Stomach (tissue), 9 donors: ENCODE measurements around the gene MAG. TPM values are rescaled to one million over a fixed set of nuclear protein-coding genes. Genes with fewer than 3 reads are reported as not detected.

ENCODE experiments used
- DNase-seq, 2 donors: peaks; one replicate each; pipeline versions ENCODE4 v3.0.0 to v3.0.0-alpha.2; 2013 to 2019
- H3K27ac ChIP-seq, 5 donors: fragments of 200-600 bp in 4 of 5; sonication (generic) in 4 of 5; one replicate each; pipeline ENCODE4 v1.5.1; 2013 to 2019; ENCODE audit warnings: mild to moderate bottlenecking in 1 of 5, moderate library complexity in 1 of 5
- H3K27me3 ChIP-seq, 3 donors: fragments of 200-600 bp; sonication (generic); one replicate each; pipeline ENCODE4 v1.5.1; 2017 to 2019; ENCODE audit warnings: mixed run types in 1 of 3
- H3K36me3 ChIP-seq, 4 donors: fragments of 200-600 bp; sonication (generic); 1 replicate in 3 of 4; 2 replicates in 1 of 4; pipeline ENCODE4 v1.5.1; 2016 to 2019
- H3K4me1 ChIP-seq, 4 donors: fragments of 200-600 bp; sonication (generic); one replicate each; pipeline ENCODE4 v1.5.1; 2016 to 2019
- H3K4me3 ChIP-seq, 4 donors: fragments of 200-600 bp; sonication (generic) in 3 of 4; one replicate each; pipeline ENCODE4 v1.5.1; 2016 to 2019; ENCODE audit warnings: mild to moderate bottlenecking in 1 of 4
- H3K9me3 ChIP-seq, 4 donors: fragments of 200-600 bp; sonication (generic); one replicate each; pipeline ENCODE4 v1.5.1; 2016 to 2019
- CTCF ChIP-seq, 7 experiments: fragments of 450-650 bp in 4 of 7; fragments of 200-600 bp in 3 of 7; sonication (generic) in 3 of 7; IDR thresholded peaks; one replicate each; pipeline ENCODE4 v1.5.1; 2016 to 2019; ENCODE audit warnings: antibody characterized with exemption in 7 of 7, control low read depth in 2 of 7, mild to moderate bottlenecking in 1 of 7
- EP300 ChIP-seq: sonication (generic); formaldehyde crosslinking; IDR thresholded peaks from one replicate; pipeline ENCODE4 v1.6.1; 2017; ENCODE audit warnings: antibody characterized with exemption
- POLR2A ChIP-seq, 4 donors: fragments of 450-650 bp; IDR thresholded peaks; one replicate each; pipeline ENCODE4 v1.6.1; 2016; ENCODE audit warnings: antibody characterized with exemption in 4 of 4, control low read depth in 2 of 4, mild to moderate bottlenecking in 1 of 4, moderate library complexity in 1 of 4
- POLR2AphosphoS5 ChIP-seq, 3 donors: sonication (generic); formaldehyde crosslinking; IDR thresholded peaks; one replicate each; pipeline ENCODE4 v1.6.1; 2016; ENCODE audit warnings: antibody characterized with exemption in 3 of 3
- WGBS, 5 donors: extraction: QIAGEN DNeasy Blood & Tissue Kit in 3 of 5; methylation state at CpG; one replicate each; pipeline versions ENCODE4 v1.1.5 to v1.1.7; 2013 to 2018; 5-methylcytosine and 5-hydroxymethylcytosine counted together
- intact Hi-C: fragments of 100-400 bp; cut with DNase I; formaldehyde crosslinking; loops from one replicate; pipeline ENCODE4 v1.15.1; 2023; ENCODE audit warnings: low total_unique reads
- polyA plus RNA-seq, 3 donors: library from polyadenylated mRNA; stranded (reverse); fragments of 200-250 nt; gene quantifications; one replicate each; pipeline ENCODE4 v1.2.3, GENCODE V29; 2013
- total RNA-seq, 5 donors: library from RNA; depleted of rRNA; stranded (reverse); fragments of >200 nt; gene quantifications; one replicate each; pipeline versions ENCODE4 v1.1.0 to v1.2.3, GENCODE V29; 2014 to 2016
- donor health status: healthy with polysubstance abuse.
- donor health status: Bipolar disorder and iron deficiency.
- donor health status: healthy.

The MAG gene
- total and polyA plus RNA-seq, 8 donors, result 0.05 to 5.5 (median 0.73) TPM; not detected in 5

DNA sequence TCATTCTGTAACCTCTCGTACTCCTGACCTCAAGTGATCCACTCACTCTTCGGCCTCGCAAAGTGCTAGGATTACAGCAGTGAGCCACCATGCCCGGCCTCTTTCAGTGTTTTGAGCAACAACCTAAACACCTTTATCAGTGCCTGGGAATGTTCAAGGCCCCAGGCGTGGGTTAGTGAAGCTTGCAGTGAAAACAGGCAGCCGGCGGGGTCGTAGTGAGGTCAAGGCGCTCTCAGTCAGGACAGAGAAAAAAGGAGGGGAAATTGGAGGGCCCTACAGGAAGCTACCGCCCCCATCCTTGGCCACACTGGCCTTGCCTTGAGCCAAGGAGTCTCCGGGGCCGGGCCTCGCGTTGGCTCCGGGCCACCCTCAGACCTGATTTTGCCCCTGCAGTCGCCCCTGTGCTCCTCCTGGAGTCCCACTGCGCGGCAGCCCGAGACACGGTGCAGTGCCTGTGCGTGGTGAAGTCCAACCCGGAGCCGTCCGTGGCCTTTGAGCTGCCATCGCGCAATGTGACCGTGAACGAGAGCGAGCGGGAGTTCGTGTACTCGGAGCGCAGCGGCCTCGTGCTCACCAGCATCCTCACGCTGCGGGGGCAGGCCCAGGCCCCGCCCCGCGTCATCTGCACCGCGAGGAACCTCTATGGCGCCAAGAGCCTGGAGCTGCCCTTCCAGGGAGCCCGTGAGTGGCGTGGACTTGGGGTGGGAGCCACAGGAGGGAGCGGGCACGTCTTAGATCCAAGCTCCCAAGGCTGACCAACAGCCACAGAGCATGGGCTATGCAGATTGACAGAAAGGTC is 17.7 kb downstream of the MAG start:
- Histone ChIP-seq H3K36me3 (no peaks in the 10 kb centered on the region), H3K4me3 (no peak overlapping the region)

DNA sequence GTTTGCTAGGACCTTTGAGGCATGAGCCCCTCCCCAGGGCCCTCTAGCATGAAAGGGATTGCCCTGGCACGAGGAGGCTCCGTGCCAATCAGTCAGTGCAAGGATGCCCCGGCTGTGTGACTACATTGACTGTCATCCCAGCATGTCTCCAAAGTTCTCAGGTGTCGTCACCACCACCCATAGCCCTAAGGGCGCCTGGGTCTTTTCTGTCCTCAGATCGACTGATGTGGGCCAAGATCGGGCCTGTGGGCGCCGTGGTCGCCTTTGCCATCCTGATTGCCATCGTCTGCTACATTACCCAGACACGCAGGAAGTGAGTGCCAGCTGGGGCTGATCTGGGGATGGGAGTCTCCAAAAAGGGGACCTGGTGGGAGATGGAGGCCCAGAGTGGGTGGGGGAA is 18.4 kb downstream of the MAG start:
- 70 to 89% (median 87%) methylated on average over 11 to 12 of the region's 12 CpGs for WGBS, 5 donors
- H3K27ac ChIP-seq, result no peak overlapping the region

More for the DNA sequence above, 17.7 kb downstream of the MAG start:
- Histone ChIP-seq H3K27ac (no peak overlapping the region), H3K27me3 (peaks cover 0 to 19% (median 0%) of the 10 kb centered on the region in 3 donors), H3K9me3 (no peaks in the 10 kb centered on the region), H3K4me1 (no peaks in the 10 kb centered on the region)
- 59 to 75% (median 70%) methylated on average over 25 to 47 of the region's 47 CpGs for WGBS, 5 donors
- intact Hi-C loops, result no loop called here
- DNase-seq, result peak in 1 of 2 donors; percentile 80
- TF ChIP-seq POLR2AphosphoS5 (IDR thresholded peaks at IDR 0.05), result no peak
- TF ChIP-seq CTCF (IDR thresholded peaks at IDR 0.05), result no peak
- no peak for TF ChIP-seq EP300
- TF ChIP-seq POLR2A (IDR thresholded peaks at IDR 0.05), result no peak

DNA sequence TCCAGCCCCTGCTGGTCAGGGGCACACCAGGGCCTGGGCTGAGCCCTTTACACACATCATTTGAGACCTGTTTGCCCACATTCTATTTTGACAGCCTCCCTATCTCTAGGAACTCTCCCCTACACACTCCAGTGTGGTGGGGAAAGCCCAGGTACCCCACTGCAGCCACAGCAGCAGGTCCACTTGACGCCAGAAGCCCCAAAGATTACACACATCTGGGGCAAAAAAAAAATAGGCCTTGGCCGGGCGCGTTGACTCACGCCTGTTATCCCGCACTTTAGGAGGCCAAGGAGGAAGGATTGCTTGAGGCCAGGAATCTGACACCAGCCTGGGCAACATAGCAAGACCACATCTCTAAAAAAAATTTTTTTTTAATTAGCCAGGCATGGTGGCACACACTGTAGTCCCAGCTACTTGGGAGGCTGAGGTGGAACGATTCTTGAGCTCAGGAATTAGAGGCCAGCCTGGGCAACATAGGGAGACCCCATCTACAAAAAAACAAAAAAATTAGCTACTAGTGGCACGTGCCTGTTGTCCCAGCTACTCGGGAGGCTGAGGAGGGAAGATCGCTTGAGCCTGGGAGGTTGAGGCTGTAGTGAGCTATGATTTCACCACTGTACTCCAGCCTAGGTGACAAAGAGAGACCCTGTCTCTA is 19.0 kb downstream of the MAG start:
- Histone ChIP-seq H3K36me3 (no peaks in the 10 kb centered on the region), H3K27ac (no peak overlapping the region), H3K4me1 (no peaks in the 10 kb centered on the region), H3K9me3 (no peaks in the 10 kb centered on the region), H3K4me3 (no peak overlapping the region), H3K27me3 (peaks cover 0 to 28% (median 0%) of the 10 kb centered on the region in 3 donors)
- WGBS, 5 donors, result 86 to 92% (median 91%) methylated on average over 10 of the region's 10 CpGs
- intact Hi-C loops, result no loop called here
- TF ChIP-seq EP300 (no peak), CTCF (IDR thresholded peaks at IDR 0.05) (no peak), POLR2A (IDR thresholded peaks at IDR 0.05) (no peak), POLR2AphosphoS5 (IDR thresholded peaks at IDR 0.05) (no peak)
- DNase-seq, result no peak

More for the DNA sequence above, 18.4 kb downstream of the MAG start:
- no peak for DNase-seq
- Histone ChIP-seq H3K27me3 (peaks cover 0 to 26% (median 0%) of the 10 kb centered on the region in 3 donors), H3K4me1 (no peaks in the 10 kb centered on the region), H3K9me3 (no peaks in the 10 kb centered on the region), H3K4me3 (no peak overlapping the region), H3K36me3 (no peaks in the 10 kb centered on the region)
- TF ChIP-seq POLR2A (IDR thresholded peaks at IDR 0.05), result no peak
- TF ChIP-seq EP300, result no peak
- TF ChIP-seq POLR2AphosphoS5 (IDR thresholded peaks at IDR 0.05), result no peak
- TF ChIP-seq CTCF (IDR thresholded peaks at IDR 0.05), result no peak
- intact Hi-C loops, result no loop called here

DNA sequence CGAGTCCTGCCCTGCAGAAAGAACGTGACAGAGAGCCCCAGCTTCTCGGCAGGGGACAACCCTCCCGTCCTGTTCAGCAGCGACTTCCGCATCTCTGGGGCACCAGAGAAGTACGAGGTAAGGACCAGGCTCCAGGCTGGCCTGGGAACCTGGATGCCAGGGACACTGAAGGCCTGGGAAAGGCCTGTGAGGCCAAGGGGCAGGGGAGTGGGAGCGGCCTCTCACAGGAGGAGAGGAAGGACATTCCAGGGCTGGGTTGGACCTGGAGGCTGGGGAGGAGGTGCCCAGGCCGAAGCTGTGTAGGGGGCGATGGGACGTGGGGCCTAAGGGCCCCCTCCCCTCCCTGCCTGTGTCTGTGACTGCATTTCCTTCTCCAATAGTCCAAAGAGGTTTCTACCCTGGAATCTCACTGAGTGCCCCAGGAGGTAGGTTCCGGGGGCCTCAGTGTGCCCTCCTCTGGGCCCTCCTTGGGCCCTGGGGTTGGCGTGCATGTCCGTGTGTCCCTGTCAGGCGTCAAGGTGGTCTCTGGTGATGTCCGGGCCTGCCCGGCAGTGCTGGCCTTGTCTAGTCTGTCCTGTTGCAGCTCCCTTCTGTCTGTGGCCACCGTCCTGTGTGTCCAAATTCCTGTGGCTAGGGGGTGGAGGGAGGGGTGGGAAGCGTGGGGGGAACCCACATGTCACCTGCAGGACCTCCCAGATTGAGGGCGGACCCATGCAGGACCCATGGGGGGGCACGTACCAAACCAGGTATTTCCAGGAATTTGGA is 20.1 kb downstream of the MAG start:
- Histone ChIP-seq H3K36me3 (no peaks in the 10 kb centered on the region), H3K27ac (no peak overlapping the region), H3K4me3 (no peak overlapping the region), H3K27me3 (peaks cover 0 to 28% (median 0%) of the 10 kb centered on the region in 3 donors), H3K9me3 (no peaks in the 10 kb centered on the region), H3K4me1 (no peaks in the 10 kb centered on the region)
- no peak for DNase-seq
- 80 to 85% (median 81%) methylated on average over 14 to 21 of the region's 21 CpGs for WGBS, 5 donors
- intact Hi-C loops, result no loop called here
- no peak for TF ChIP-seq EP300
- TF ChIP-seq POLR2A (IDR thresholded peaks at IDR 0.05), result no peak
- no peak for TF ChIP-seq CTCF (IDR thresholded peaks at IDR 0.05)
- TF ChIP-seq POLR2AphosphoS5 (IDR thresholded peaks at IDR 0.05), result no peak
